Small intestine (tissue), 4 donors: ENCODE measurements around the gene KLK2. TPM values are rescaled to one million over a fixed set of nuclear protein-coding genes. Genes with fewer than 3 reads are reported as not detected.

Experiments
- polyA plus RNA-seq, 4 donors: library from polyadenylated mRNA; stranded (reverse) in 3 of 4; unstranded in 1 of 4; fragments of 200-250 nt in 3 of 4; fragments of 120-200 nt in 1 of 4; gene quantifications; one replicate each; pipeline versions ENCODE4 v1.2.1 to v1.2.3, GENCODE V29; 2013
- donor health status: healthy with polysubstance abuse.
- donor health status: Bipolar disorder and iron deficiency.
- donor health status: healthy.

Gene KLK2
- polyA plus RNA-seq, 4 donors, result 0.03 to 0.12 TPM; not detected in 2

Other genes starting within 250 kb of the KLK2 start
- gene SYT3, start 233.6 kb upstream of the KLK2 start, polyA plus RNA-seq, result under 1 TPM in 2 of 4 donors, not detected in 2; 0.15 to 0.57 TPM
- under 1 TPM in 1 of 4 donors, not detected in 3; 0.19 TPM for gene C19orf81, start 224.0 kb upstream of the KLK2 start, polyA plus RNA-seq
- 1 to 10 TPM in 1 of 4 donors, under 1 TPM in 2, not detected in 1; under 0.01 to 1.4 (median 0.46) TPM for gene SHANK1, start 153.6 kb upstream of the KLK2 start, polyA plus RNA-seq
- gene CLEC11A, start 150.1 kb upstream of the KLK2 start, polyA plus RNA-seq, result 10 to 100 TPM in 1 of 4 donors, 1 to 10 TPM in 2, not detected in 1; 1.4 to 11.4 (median 4.7) TPM
- gene GPR32, start 103.0 kb upstream of the KLK2 start, polyA plus RNA-seq, result not detected
- gene ACP4, start 83.0 kb upstream of the KLK2 start, polyA plus RNA-seq, result under 1 TPM in 1 of 4 donors, not detected in 3; 0.03 TPM
- gene KLK1, start 49.7 kb upstream of the KLK2 start, polyA plus RNA-seq, result 10 to 100 TPM; 12.5 to 48.9 (median 29.8) TPM
- gene KLK15, start 39.9 kb upstream of the KLK2 start, polyA plus RNA-seq, result under 1 TPM in 1 of 4 donors, not detected in 3; 0.24 TPM
- gene KLK3, start 18.5 kb upstream of the KLK2 start, polyA plus RNA-seq, result 1 to 10 TPM in 2 of 4 donors, under 1 TPM in 2; 0.07 to 1.6 (median 0.69) TPM
- gene KLK4, start 38.0 kb downstream of the KLK2 start, polyA plus RNA-seq, result not detected
- gene KLK5, start 79.6 kb downstream of the KLK2 start, polyA plus RNA-seq, result under 1 TPM in 1 of 4 donors, not detected in 3; 0.10 TPM
- gene KLK6, start 96.2 kb downstream of the KLK2 start, polyA plus RNA-seq, result under 1 TPM in 2 of 4 donors, not detected in 2; 0.03 to 0.07 TPM
- gene KLK7, start 110.5 kb downstream of the KLK2 start, polyA plus RNA-seq, result under 1 TPM in 1 of 4 donors, not detected in 3; 0.07 TPM
- gene KLK8, start 128.2 kb downstream of the KLK2 start, polyA plus RNA-seq, result under 1 TPM in 1 of 4 donors, not detected in 3; 0.12 TPM
- 1 to 10 TPM in 1 of 4 donors, under 1 TPM in 2, not detected in 1; 0.10 to 1.7 (median 0.81) TPM for gene KLK10, start 146.3 kb downstream of the KLK2 start, polyA plus RNA-seq
- 1 to 10 TPM in 2 of 4 donors, under 1 TPM in 2; 0.67 to 1.4 (median 0.90) TPM for gene KLK11, start 153.2 kb downstream of the KLK2 start, polyA plus RNA-seq
- 10 to 100 TPM in 1 of 4 donors, 1 to 10 TPM in 2, not detected in 1; 1.4 to 10.6 (median 2.7) TPM for gene KLK12, start 161.6 kb downstream of the KLK2 start, polyA plus RNA-seq
- gene KLK13, start 191.7 kb downstream of the KLK2 start, polyA plus RNA-seq, result 1 to 10 TPM in 3 of 4 donors, under 1 TPM in 1; 0.13 to 5.9 (median 2.5) TPM
- under 1 TPM in 2 of 4 donors, not detected in 2; 0.07 to 0.22 TPM for gene KLK14, start 209.4 kb downstream of the KLK2 start, polyA plus RNA-seq
- gene CTU1, start 235.0 kb downstream of the KLK2 start, polyA plus RNA-seq, result 1 to 10 TPM; 1.3 to 4.0 (median 2.3) TPM